NCI-H2081 (cell line): Measurements from ENCODE around the gene OR4C13.
"Not testable (repeated sequence)": the region's sequence is repeated elsewhere in the genome, so short reads cannot be mapped to it uniquely, and the experiment has no call there.

Experiments used
- DNase-seq, 2 experiments: peaks; one replicate each; lab custom pipeline; 2025; lab: John Stamatoyannopoulos, UW

The OR4C13 gene

DNA sequence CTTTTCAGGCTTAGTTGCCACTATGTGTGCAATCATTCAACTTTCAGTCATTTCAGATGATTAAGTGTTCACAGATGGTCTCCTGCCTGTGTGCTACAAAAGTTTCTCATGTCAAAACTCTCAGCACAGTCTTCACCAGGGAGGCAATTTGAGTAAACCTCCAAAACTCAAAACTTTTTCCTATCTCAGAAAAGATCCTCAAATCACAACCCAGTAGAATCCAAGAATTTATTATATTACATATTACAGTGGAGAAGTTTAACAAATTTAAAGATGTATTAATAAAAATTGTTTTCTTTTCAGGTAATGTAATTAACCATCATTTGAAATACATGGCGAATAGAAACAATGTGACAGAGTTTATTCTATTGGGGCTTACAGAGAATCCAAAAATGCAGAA lies at the start of gene OR4C13:
Gene OR4C13, plus strand, starts transcription at position 301 of the 400 bp plus-strand sequence. Its CDS starts 32 bp downstream, at position 333.
- DNase-seq: no peak

- DNase-seq: not testable (repeated sequence)
Measured at GRCh38 chr11:49911516-49911915, 40.7 kb upstream of the OR4C13 start.

DNA sequence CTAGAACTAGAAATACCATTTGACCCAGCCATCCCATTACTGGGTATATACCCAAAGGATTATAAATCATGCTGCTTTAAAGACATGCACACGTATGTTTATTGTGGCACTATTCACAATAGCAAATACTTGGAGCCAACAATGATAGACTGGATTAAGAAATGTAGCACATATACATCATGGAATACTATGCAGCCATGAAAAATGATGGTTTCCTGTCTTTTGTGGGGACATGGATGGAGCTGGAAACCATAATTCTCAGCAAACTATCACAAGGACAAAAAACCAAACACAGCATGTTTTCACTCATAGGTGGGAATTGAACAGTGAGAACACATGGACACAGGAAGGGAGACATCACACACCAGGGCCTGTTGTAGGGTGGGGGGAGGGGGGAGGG lies 3.5 kb upstream of the OR4C13 start:
- not testable (repeated sequence) for DNase-seq

DNA sequence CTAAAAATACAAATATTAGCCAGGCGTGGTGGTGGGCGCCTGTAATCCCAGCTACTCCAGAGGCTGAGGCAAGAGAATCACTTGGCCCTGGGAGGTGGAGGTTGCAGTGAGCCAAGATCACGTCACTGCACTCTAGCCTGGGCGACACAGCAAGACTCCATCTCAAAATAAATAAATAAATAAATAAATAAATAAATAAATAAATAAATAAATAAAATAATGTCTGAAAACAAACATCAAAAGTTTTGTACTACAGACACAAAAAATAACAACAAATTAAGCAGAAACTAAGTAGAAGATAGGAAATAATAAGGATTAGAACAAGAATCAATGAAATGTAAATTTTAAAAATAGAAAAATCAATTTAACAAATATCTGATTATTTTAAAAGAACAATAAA lies 21.2 kb downstream of the OR4C13 start:
- DNase-seq: not testable (repeated sequence)

DNA sequence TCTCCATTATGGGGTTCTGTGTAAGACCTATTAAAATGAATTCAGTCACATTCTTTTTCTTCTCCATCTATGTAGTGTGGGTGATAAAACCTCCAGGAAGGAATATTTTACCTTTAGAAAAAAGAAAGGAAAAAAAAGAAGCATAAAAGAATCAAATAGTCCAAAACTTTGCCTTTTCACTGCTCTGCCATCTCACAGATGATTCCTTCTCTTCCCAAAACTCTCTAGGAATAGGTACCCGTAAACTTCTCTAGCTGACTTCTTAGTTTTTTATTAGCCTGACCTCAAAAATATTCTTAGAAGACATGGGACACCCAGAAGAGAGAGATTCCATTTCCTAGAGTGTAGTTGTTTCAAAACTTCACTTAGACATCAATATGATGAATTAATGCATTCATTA lies 30.2 kb downstream of the OR4C13 start, which contains the start of gene OR4C12:
Gene OR4C12, minus strand, starts transcription at position 101 of the 400 bp plus-strand sequence. Its CDS starts 34 bp downstream, at position 67.
- not testable (repeated sequence) for DNase-seq

- peak; percentile 66 to 74 for DNase-seq
Measured at GRCh38 chr11:49995565-49995964, 43.4 kb downstream of the OR4C13 start.
